GM19193 (cell line): ENCODE data around the gene CLDN6.

Source experiments
- POLR2A ChIP-seq: IDR thresholded peaks from 4 replicates; pipeline ENCODE4 v1.6.1; 2011; ENCODE audit not compliant: insufficient read depth, insufficient read length; ENCODE audit errors: extremely low read depth

CLDN6 gene

GRCh38 chr16:3010510-3010909 is 7.5 kb downstream of the CLDN6 start:
- no peak for TF ChIP-seq POLR2A

DNA sequence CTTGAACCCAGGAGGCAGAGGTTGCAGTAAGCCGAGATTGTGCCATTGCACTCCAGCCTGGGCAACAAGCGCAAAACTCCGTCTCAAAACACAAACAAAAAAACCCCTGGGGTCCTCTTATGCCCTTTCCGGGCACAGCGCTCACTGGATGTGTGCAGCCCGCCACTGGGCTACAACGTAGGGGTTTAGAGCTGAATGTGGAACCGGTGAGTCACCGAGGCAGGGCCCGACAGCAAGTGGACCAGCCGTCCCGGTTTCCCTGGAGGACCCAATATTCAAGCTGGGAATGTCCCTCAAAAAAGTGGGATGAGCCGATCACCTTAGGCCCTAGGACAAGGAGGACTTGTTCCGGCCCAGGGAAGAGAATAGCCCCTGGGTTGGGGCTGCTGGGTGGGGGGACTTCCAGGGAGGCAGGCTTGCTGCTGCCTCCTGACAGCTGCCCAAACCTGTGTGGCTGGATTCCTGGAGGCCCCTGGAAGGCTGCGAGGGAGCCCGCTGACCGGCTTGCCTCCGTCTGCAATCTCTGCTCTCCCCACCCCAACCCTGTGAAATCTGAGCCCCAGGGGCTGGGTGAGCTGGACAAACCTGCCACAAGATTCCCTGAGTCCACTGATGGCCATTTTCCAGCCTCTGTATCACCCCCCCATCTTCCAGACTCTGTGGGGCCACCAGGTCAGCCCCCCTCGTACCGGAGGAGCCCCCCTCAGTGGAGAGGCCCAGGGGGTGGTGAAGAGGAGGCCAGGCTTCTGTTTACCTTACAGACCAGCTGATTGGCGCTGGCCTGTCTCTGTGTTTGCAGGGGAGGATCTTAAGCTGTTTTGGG is 8.2 kb downstream of the CLDN6 start:
- no peak for TF ChIP-seq POLR2A

GRCh38 chr16:3008690-3009037 is 9.3 kb downstream of the CLDN6 start:
- TF ChIP-seq POLR2A, result no peak

DNA sequence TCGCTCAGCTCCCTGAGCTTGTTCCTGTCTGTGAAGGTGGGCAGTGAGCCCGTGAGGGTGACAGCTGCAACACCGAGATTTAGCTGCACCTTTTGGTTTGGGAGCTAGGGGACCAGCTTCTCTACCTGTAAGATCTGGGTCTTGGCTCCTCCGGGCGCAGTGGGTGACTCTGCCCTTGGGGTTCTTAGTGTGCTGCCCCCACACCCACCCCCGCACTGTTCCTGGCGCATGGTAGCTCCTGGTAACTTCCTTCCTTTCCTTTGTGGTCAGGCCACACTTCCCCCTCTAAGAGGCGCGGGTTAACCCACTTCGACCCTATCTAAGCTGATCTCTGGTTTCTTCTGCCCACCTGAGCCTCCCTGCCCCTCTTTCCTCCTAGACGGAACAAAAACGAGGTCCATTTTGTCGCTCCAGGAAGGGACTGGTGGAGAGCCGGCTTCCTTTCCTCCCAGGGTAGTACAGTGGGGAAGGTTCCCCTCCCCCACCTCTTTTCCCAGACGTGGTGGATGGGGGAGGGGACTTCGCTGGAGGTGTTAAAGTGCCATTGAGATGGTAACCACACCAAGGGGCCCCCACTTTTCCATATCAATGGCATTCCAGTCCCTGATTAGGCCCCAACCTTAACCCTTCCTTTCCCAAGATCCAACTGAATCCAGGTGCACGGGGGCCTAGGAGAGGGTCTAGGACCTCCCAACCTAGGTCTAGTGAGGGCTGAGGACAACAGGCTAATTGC is 9.9 kb downstream of the CLDN6 start:
- TF ChIP-seq POLR2A, result no peak

GRCh38 chr16:3007059-3007956 is 10.7 kb downstream of the CLDN6 start:
- TF ChIP-seq POLR2A, result peak; percentile 14

GRCh38 chr16:3004781-3005284 is 13.2 kb downstream of the CLDN6 start:
- TF ChIP-seq POLR2A, result no peak

DNA sequence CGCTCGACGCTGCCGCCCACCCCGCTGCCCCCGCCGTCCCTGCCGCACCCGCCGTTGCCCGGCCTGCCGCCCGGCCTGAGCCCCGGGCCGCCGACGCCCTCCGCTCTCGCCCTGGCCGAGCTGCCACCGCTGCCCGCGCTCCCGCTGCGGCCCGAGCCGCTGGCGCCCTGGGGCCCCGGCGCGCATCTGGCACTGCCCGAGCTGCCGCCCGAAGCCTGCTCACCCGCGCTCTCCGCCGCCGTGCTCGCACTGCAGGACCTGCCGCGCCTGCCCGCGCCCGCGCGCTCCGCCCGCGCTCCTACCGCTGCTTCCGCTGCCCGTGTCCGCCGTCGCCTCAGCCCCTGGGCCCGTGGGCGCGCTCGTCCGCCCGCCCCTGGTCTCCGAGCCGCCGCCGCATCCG is 13.7 kb downstream of the CLDN6 start:
- no peak for TF ChIP-seq POLR2A

DNA sequence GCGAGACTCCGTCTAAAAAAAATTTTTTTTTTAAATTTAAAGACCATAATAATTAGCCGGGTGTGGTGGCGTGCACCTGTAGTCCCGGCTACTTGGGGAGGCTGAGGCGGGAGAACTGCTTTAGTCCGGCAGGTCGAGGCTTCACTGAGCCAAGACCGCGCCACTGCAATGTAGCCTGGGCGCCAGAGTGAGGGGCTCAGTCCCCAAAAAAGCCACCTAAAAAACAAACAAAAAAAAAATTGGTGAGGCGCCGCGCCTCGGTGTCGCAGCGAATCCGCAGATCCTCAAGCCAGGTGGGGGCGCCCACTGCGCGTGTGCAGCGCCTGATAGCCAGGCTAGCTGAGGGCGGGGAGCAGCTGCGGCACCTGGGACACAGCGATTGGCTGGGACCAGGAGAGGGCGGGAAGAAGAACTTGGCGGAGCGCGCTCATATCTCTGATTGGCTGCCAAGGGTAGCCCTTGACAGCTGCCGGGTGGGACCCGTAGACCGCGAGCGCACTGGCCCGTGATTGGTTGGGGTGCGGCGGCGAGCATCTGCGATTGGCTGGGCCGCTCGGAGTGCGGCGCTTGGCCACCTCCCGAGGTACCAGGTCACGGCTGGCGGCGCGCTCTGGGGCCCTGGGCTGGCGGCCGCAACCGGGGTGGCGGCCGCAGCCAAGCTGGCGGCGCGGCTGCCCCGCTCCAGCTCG is 14.3 kb downstream of the CLDN6 start:
- no peak for TF ChIP-seq POLR2A

- no peak for TF ChIP-seq POLR2A
Measured at GRCh38 chr16:3001316-3001715, 16.7 kb downstream of the CLDN6 start.

DNA sequence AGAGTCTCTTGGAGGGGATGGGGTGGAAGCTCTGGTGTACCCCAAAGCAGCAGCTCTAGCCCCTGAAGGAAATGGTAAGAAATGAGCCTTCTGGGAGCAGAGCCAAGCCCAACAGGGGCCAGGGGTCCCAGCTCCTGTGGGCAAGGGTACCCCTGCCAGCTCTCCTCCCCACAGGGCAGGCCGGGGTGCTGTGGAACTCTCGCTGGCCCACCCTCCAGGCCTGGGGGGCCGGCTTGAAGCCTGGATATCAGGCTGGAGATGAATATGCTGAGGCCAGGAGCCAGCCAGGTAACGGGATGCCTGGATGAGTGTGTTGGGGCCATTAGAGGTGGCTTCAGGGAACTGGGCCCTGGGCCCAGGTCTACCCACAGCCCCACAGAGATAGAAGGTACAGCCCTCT is 17.4 kb downstream of the CLDN6 start:
- TF ChIP-seq POLR2A, result no peak

DNA sequence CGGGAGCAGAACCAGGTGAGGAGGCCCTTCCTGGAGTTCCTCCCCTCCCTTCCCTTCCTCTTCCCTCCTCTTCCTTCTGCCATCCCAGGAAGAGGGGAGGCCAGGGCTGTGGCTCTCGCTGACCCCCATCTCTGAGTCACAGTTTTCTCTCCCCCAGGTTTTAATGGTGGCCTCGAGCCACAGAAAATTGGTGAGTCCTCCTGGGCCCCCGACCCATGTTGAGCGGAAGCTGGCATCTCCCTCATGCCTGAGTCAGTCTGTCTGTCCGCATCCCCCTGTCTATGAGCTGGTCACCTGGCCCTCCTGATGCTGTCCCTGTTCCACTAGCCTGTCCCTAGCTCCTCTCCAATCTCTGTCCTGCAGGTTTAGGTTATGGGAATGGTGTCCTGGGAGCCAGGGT is 18.1 kb downstream of the CLDN6 start:
- no peak for TF ChIP-seq POLR2A

GRCh38 chr16:2996298-2996697 is 21.7 kb downstream of the CLDN6 start:
- TF ChIP-seq POLR2A, result no peak

DNA sequence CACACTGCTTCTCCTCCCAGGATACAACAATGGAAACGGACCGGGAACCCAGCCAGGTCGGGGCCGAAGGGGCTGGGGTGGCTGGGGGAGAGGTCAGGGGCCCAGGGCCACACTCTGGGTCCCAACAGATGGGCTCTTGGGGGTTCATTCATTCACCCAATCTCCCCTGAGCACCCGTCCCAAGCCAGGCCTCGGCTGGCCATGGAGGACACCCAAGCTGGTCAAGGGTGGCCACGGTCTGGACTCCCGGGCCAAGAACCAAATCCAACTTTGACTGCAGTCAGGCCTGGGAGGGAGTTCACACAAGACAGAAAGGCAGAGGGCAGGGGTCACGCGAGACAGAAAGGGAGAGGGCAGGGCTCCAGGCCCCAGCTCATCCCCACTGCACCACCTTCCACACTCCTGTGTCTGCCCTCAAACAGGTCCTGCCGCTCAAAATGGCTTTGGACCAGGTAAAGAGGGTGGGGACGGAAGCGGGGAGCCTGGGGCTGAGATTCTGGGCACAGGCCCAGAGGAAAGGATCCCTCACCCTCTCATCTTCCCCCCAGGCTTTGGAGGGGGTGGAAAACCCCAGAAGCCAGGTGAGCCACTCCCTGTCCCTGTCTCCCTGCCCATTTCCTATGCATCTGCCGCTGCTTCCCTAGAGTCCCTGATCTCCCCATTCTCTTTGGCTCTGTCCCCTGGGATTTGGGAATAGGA is 25.5 kb downstream of the CLDN6 start:
- TF ChIP-seq POLR2A, result no peak
